Measurements from ENCODE around the gene FKBP10.

Gene FKBP10

GRCh38 chr17:41784207-41784744 is 28.5 kb upstream of the FKBP10 start:
- DNase-seq (ENCODE audit: low read depth), result no peak

GRCh38 chr17:41785091-41785858 is 27.5 kb upstream of the FKBP10 start:
- no peak for DNase-seq (ENCODE audit: low read depth)

GRCh38 chr17:41785859-41786226 is 27.0 kb upstream of the FKBP10 start:
- no peak for DNase-seq (ENCODE audit: low read depth)

DNA sequence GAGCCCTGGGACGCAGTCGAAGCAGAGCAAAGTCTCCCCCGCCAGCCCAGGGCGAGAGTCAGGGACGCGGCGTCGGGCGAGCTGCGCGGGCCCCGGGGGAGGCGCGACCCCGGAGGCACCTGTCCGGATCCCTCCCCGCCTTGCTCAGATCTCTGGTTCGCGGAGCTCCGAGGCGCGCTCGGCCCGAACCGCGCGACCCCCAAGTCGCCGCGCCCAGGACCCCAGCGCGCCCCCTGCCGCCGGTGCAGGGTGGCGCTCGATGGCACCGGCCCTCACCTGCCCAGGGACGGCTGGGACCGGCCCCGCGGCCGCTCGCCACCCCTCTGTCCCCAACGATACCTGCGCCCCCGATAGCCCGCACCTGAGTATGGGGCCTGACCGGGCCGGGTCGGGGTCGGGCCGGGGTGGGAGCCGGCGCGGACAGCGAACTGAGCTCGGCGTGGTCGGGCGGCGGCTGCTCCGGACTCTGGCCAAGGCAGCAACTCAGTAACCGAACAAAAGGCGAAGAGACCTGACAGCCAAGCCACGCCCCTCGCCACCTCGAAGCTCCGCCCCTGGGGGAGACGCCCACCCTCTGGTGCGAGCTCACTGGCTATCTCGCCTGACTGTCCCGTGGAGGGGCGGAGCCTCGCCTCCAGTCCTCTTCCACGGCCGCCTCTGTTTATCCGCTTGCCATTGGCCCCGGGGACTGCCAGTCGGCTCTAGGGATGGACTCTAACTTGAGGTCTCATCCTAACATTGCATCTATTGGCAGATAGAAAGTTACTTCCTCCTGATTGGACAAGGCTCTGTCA is 26.4 kb upstream of the FKBP10 start, which contains the start of gene JUP:
Gene JUP (minus strand): TSS at position 485 of the 794 bp plus-strand sequence. CDS start 14,857 bp downstream, outside the sequence.
- peak; percentile 78 for DNase-seq (ENCODE audit: low read depth)

- DNase-seq (ENCODE audit: low read depth), result no peak
These were observed 25.8 kb upstream of the FKBP10 start for GRCh38 chr17:41787021-41787418.

GRCh38 chr17:41792845-41793783 is 19.7 kb upstream of the FKBP10 start:
- no peak for DNase-seq (ENCODE audit: low read depth)

- DNase-seq (ENCODE audit: low read depth), result no peak
These were observed 18.8 kb upstream of the FKBP10 start for GRCh38 chr17:41793784-41794539.

GRCh38 chr17:41794540-41794975 is 18.2 kb upstream of the FKBP10 start:
- no peak for DNase-seq (ENCODE audit: low read depth)

DNA sequence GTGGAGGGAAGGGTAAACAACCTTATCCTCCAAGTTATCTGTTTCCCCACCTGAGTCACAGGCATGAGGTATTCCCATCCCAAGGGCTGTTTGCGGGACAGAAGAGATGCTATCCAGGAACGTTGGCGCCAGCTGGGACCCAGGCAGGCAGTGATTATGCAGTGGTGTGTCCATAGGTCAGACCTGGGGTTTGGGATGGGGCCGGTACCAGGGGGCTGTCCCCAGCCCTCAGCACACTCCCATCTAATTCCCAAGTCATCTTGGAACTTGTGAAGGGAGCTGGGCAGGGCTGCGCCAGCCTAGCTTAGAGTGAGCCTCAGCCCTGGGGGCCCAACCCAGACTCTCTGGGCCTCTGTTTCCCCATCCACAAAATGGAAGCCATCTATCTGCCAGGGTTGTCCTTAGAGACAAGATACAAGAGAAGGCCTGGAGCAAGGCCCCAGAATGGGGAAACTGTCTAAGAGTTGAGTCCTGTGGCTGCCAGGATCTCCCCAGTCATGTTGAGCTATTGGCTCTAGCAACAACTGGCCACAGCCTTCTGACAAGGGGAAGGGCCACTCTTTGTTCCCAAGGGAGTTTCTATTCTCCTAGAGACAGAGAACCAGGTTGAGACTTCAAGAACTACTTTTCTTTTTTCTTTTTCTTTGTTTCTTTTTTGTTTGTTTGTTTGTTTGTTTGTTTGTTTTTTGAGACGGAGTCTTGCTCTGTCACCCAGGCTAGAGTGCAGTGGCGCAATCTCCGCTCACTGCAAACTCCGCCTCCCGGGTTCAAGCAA is 16.5 kb upstream of the FKBP10 start:
- DNase-seq (ENCODE audit: low read depth), result no peak

- no peak for DNase-seq (ENCODE audit: low read depth)
These were observed 15.4 kb upstream of the FKBP10 start for GRCh38 chr17:41797377-41797776.

GRCh38 chr17:41799366-41799765 is 13.4 kb upstream of the FKBP10 start:
- DNase-seq (ENCODE audit: low read depth), result no peak

GRCh38 chr17:41800601-41801373 is 12.0 kb upstream of the FKBP10 start:
- DNase-seq (ENCODE audit: low read depth), result no peak

DNA sequence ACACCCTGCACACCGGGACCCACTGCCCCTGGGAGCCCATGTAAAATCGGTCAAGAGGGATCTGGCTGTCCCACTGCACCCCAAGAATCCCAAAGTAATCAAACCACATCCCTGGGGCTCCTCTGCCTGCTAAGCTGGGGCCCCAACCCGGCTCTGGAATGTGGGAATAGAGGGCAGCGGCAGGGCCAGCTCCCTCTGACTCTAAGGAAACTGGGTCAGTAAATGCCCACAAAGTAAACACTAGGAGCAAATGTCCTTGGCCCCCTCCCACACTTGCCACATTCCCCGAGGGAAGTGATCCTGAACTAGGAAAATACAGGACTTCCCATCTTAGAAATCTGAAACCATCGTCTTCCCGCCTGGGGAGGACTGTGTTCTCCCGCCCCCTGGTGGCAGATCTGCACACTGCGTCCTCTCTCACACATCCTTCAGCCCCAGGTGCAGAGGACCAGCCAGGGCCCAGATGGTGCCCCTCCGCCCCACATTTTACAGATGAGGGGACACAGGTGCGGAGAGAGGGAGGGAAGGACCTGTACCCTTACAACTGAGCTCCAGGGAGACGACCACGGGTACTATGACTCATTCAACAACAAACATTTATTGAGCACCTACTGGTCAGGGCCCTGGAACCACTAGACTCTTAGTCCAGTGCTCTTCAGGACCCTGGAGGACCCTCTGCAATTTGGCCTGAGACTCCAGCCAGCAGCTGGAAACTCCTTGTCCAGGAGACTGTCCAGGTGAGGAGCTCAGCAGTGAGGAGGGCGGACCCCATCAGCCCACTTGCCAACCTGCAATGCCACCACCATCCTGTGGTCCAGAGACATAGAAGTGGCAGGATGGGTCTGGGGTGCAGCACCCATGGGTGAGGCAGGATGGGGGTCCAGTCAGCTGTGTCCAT is 11.2 kb upstream of the FKBP10 start:
- DNase-seq (ENCODE audit: low read depth), result peak; percentile 58

DNA sequence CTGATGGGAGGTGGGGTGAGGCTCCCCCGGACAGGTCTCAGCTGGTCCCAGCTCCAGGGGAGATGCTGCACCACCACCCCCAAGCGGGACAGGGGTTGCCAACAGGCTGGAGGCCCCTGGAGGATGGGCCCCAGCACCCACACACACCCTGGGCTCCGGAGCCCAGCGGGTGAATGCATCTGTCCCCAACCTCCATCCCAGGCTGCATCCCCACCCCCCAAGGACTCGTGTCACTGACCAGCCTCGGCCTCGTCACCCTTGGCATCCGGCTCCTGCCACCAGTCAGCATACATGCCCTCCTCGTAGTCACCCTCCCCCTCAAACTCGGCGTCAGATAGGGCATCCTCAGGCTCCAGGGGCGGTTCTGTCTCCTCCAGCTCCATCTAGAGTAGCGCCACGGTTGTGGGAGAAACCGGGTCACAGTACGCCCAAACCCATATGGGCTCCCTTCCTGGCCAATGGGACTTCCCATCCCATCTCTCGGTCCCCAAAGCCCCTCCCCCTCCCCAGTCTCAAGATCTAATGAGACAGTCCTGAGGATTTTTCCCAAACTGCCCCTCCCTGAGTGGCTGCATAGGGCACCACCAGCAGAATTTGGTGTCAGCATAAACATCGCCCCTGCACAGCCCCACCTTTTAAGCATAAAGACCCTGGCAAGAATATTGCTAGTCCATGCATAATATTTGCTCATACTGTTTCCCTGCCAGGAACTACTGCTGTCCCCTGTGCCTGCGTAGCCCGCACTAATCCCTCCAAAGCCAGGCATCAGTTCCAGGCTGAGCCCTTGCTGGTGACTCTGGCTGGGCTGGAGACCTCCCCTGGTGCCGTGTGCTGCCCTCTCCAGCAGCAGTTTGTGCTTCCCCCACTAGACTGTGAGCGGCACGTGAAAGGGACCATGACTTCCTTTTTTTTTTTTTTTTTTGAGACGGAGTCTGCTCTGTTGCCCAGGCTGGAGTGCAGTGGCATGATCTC is 9.5 kb upstream of the FKBP10 start:
- no peak for DNase-seq (ENCODE audit: low read depth)

DNA sequence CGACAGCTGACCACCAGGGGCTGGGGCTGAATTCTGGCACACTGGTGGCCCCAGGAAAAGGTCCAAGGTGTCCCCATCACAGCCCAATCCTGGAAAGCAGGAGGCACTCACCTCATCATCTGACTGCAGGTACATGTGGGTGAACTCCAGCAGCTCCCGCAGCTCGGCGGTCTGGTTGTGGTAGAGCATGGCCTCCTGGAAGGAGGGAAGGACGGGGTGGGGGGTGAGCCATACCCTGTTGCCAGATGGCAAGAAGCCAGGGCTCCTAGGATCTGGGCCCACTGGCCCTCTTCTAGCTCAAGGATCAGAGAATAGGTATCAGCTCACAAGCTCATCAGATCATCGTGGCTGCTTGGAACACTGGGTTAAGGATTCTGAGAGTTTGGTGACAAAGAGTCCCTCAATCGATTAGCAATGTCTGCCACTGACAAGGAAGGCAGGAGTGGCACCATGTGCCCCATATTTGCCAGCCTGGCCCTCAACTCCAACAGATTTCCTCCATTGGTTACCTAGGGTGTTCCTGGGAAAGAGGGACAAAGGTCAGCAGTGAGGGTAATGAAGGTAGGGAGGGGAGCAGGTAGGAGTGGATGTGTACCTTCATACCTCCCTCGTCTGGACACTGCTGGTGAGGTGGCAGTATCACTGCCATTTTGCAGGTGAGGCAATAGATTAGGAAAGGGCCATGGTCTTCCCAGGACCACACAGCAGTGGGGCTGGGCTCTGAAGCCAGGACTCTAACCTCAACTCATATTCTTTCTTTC is 5.9 kb upstream of the FKBP10 start:
- DNase-seq (ENCODE audit: low read depth), result no peak
